ENCODE results near the gene HIVEP3.
A peak's percentile ranks its signal among the peaks of the same experiment; 100 is the strongest.

HIVEP3 gene

GRCh38 chr1:41495210-41495948 lies 423.3 kb downstream of the HIVEP3 start:
- no peak for DNase-seq (ENCODE audit: low read depth)

GRCh38 chr1:41494351-41495209 lies 424.1 kb downstream of the HIVEP3 start:
- DNase-seq (ENCODE audit: low read depth) = no peak

- DNase-seq (ENCODE audit: low read depth) = no peak
These were observed 424.9 kb downstream of the HIVEP3 start for GRCh38 chr1:41493626-41494350.

- peak; percentile 44 for DNase-seq (ENCODE audit: low read depth)
These were observed 425.6 kb downstream of the HIVEP3 start for GRCh38 chr1:41493117-41493536.

GRCh38 chr1:41492341-41492848 lies 426.3 kb downstream of the HIVEP3 start:
- DNase-seq (ENCODE audit: low read depth) = no peak

- DNase-seq (ENCODE audit: low read depth) = no peak
These were observed 427.8 kb downstream of the HIVEP3 start for GRCh38 chr1:41490911-41491310.

GRCh38 chr1:41489561-41489960 lies 429.2 kb downstream of the HIVEP3 start:
- no peak for DNase-seq (ENCODE audit: low read depth)

- DNase-seq (ENCODE audit: low read depth) = no peak
These were observed 430.4 kb downstream of the HIVEP3 start for GRCh38 chr1:41488040-41488951.

- no peak for DNase-seq (ENCODE audit: low read depth)
These were observed 431.3 kb downstream of the HIVEP3 start for GRCh38 chr1:41487126-41488039.

GRCh38 chr1:41486371-41487125 lies 432.2 kb downstream of the HIVEP3 start:
- no peak for DNase-seq (ENCODE audit: low read depth)

GRCh38 chr1:41486053-41486370 lies 432.7 kb downstream of the HIVEP3 start:
- DNase-seq (ENCODE audit: low read depth) = no peak

GRCh38 chr1:41485605-41486004 lies 433.1 kb downstream of the HIVEP3 start:
- DNase-seq (ENCODE audit: low read depth) = no peak

GRCh38 chr1:41484402-41485241 lies 434.1 kb downstream of the HIVEP3 start, which contains the start of gene EDN2:
EDN2 (minus strand) TSS chr1:41484683; CDS start chr1:41484601, 82 bp downstream.
- DNase-seq (ENCODE audit: low read depth) = no peak

GRCh38 chr1:41483960-41484401 lies 434.7 kb downstream of the HIVEP3 start:
- DNase-seq (ENCODE audit: low read depth) = no peak

- no peak for DNase-seq (ENCODE audit: low read depth)
These were observed 435.5 kb downstream of the HIVEP3 start for GRCh38 chr1:41483001-41483850.

GRCh38 chr1:41482001-41482765 lies 436.5 kb downstream of the HIVEP3 start:
- DNase-seq (ENCODE audit: low read depth) = no peak
